Limb (tissue), 2 donors: ENCODE data around the gene DUSP2.
"Not testable (repeated sequence)": the region's sequence is repeated elsewhere in the genome, so short reads cannot be mapped to it uniquely, and the experiment has no call there.

ENCODE experiments used
- DNase-seq, 2 donors: peaks; one replicate each; pipeline ENCODE4 v3.0.0-alpha.2; 2016; ENCODE audit errors: extremely low spot score in 2 of 2

DUSP2 gene

DNA sequence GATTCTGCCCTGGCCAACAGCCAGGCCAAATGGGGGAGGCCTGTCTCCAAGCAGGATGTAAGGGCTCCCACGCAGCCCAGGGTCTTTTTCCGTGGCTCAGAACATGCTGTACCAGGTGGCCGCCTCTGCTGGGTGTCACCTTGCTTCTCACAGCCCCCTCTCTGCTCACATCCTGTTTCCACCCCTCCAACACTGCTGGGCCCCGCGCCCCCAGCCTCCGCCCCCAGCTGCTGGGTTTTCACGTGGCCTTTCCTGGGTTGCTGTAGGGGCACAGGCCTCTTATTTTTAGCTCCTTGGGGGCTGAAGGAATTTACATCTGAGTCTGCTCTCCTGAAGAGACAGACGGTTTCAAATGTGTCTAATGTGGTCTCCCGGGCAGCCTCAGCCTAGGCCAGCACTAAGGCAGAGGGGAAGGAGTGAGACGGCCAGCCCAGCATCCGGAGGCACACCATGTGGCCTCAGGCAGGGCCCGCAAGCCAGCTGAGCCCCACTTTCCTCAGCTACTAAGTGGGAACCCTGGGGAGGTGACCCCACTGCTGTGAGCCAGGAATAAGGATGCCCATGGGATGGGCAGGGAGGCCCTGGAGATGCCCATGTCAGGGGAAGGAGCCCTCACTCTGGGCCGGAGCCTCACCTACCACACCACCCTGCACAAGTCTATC, 18.7 kb upstream of the DUSP2 start:
- DNase-seq = peak; percentile 34 to 73

DNA sequence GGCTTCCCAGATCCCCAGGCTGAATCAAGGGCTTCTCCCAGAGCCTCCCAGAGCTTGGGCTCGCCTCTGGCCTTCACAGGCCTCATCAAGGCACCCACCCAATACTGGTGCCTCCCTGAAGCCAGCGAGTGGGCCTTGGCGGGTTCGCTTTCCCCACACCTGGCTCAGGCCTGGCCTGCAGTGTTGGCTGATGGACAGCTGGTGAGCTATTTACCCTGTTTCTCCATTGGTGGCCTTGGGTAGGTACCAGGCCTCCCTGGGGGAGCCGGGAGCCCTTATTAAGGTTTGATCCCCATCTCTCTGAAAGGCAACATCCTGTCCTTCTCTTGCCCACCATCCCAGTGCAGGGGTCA, 18.2 kb upstream of the DUSP2 start:
- DNase-seq = no peak

DNA sequence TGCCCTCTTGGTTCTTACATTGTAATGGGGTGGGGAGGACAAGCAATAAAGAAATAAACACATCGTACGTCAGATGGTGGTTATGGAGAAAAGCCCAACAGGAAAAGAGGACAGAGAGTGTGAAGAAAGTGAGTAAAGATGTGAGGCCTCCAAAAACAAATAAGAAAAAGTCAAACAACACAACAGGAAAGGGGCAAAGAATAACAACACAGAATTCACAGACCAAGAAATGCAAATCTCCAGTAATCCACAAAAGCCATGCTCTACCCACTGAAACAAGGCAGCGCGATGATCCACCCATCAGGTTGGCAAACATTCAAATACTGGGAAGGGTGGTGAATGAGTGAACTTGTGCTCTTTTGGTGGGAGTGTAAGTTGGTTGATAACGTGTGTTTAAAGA, 16.7 kb upstream of the DUSP2 start:
- DNase-seq = no peak

DNA sequence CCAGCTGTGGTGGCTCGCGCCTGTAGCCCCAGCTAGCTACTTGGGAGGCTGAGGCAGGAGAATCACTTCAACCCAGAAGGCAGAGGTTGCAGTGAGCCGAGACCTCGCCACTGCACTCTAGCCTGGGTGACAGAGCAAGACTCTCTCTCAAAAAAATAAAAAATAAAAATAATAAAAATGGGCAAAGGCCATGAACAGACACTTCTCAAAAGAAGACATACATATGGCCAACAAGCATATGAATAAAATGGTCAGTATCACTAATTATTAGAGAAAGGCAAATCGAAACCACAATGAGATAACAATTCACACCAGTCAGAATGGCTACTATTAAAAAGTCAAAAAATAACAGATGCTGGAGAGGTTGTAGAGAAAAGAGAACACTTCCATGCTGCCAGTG, 15.1 kb upstream of the DUSP2 start:
- DNase-seq = not testable (repeated sequence)

DNA sequence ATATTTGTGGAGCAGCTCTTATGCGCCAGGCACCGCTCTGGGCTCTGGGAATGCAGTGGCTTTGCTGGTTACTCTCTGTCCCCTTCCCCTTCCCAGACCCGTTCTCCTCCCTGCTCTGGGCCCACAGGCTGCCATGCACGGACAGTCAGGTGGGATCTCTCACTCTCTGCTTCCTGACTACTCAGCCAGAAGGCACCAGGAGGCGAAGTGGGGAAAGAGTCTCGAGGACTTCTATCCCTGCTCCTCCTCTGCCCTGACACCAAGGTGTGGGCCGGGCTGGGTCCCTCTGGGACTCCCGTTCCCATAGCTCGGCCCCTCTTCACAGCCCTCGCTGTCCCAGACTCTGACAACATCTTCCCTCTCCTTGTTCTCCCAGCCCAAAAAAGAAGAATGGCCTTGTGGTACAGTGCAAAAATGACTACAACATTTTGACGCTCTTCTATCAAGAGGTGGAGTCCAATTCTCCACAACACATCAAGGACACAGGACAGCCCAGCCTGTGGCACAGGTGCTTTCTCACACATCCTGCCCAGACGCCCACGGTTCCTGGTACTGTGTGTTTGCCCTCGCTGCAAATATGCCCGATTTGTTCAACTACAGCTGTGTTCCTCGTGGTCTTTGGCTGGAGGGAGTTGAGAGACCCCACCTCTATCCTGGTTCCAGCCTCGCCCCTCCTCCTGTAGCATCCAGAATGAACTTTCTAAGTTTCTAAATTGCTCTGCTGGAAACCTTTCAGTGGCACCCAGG, 14.0 kb upstream of the DUSP2 start:
- no peak for DNase-seq

DNA sequence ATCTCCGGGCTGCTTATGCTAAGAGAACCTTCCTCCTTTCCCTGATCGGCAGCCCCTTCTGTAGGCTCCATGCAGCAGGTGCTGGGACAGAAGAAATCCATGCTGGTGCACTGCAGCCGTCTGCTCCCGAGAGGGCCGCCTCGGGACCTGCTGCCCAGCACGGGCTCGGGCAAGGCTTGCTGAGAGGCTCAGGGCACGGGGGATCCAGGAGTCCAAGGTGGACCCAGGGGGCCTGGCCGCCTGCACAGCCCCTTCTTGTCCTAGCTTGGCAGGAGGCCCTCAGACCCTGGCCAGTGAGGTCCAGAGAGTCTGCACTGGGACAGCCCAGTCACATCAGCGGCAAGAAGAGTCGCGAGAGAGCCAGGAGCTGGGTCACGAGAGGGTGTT, 13.3 kb upstream of the DUSP2 start:
- DNase-seq = no peak

DNA sequence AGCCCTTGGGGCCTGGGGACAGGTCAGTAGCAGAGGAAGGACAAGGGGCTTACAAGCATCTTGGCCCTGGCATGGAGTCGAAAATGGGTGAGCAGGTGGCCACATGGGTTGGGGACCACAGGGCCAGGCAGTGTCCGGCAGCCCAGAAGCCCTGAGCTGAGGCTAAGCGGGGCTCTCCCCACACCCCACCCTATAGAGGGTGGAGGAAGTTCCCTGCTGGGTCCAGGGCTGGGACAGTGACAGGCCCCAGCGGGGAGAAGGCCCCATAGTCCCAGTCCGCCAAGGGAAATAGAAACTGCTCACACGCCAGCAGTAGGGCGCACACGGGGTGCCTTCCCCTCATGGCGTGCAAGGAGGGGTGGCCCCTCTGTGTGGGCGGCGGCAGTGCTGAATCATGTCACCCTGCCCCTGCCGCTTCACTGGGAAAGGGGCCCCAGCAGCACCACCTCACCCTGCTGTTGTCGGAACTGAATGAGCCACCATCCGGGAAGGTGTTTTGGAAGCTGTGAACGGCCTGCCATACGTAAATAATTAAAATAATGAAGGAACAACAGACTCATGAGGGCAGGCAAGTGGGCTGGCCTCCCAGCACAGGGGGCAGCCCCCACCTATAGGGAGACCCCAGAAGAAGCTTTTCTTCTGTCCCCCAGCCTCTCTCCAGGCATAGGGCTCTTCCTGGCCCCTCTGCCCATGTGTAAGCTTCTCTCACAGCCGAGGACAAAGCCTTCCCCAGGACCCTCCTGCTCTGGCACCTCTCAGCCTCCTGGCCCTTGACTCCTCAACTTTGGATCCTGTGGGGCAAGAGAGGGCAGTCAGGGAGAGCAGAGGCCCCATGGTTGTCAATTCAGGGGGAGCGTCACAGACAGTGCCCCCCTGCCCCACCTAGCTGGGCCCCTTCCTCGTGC, 12.7 kb upstream of the DUSP2 start:
- DNase-seq = peak in 1 of 2 donors; percentile 21

DNA sequence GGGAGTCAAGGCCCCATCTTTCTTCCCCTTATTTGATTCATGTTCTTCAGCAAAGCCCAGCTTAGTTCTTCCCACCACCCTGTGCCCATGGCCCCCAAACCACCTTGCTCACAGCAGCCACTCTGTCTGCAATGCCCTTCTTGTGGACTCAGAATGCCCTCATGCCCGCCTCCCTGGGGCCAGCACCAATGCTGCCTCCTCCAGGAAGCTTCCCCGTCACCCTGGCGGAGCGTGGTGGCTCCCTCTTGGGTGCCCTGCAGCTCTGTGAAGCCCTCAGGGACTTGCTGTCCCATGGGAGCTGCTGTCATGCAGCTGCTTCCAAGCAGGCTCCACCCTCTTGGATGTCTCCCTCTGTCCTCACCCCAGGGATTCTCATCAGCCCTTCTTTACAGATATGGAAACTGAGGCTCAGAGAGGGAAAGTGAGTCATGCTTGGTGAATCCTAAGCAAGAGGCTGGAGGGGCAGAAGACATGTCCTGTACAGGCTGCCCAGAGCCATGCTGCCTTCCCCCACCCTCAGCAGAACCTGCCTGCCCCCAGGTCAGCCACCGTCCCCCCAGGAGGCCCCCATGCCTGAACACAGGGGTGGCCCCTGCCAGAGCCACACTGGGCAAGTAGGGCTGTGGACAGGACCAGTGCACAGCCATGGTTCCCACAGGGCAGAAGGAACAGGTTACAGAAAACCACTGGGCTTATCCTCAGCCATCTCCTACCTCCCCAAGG, 11.8 kb upstream of the DUSP2 start:
- peak in 1 of 2 donors; percentile 17 for DNase-seq

DNA sequence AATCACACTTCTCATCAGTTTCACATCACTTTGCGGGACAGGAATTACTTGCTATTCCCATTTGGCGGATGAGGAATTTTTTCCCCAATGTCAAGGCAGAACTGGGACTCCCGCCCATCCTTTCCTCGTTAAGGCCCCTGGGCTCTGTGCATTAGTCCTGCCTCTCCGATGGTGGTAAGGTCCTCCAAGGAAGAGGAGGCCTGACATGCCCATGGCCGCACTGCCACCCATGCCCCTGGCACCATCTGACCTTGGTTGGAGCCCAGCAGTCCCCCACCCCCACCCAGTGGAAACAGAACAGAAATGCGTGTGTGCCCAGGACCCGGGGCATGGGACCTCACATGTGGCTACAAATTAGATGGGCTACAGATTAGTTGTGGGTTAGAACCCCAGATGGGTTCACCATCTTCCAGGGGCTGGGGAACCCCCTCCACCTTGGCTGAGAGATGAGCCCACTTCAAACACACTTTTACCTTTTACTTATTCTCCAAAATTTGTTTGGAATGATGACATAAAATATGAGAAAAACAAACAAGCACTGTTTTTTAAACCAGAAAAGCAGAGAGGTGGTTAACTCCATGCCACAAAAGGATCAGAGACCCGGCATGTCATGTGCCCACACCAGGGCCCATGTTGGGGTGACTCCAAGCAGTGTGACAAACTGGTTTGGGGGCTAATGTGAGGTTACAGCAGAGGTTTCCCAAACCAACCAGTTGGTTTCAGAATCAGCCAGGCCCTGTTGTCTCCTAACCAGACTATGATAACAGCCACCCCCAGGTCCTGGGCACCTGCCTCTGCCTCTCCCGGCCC, 11.0 kb upstream of the DUSP2 start:
- DNase-seq = no peak

DNA sequence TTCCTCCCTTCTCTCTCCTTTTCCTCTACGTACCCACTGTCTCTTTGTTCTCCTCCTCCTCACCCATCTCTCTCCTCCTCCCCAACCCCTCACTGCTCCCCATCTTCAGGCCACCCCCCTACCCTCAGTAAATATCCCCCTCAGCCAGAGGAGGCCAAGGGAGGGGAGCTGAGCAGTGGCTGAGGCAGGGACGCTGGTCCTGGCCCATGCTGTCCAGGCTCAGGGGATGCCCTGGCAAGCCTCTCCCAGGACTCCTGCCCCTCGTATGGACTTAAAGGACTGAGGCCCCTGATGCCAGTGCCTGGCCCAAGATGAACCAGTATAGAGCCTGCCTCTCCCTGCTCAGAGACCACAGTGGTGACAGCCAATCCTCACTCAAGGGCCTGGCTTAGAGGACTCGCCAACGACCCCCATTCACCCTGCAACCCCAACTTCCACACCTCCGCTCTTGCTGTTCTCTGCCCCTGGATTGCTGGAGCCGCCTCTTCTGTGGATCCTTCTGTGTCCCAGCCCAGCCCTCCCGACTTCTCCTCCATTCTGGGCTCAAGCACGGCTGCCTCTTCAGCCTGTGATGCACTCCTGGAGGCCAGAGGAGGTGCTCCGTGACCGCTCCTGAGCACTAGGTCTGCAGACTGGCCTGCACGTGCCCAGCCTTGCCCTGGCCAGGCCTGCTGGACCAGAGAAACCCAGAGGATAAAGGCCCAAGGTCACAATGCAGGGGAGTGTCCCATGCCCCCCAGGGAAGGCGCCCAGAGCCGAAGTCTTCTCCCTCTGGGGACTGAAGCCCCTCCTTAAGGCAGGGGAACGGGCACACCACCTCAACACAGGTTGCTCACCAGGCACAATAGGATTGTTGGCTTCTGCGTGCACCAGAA, 9.5 kb upstream of the DUSP2 start:
- DNase-seq = peak in 1 of 2 donors; percentile 23

DNA sequence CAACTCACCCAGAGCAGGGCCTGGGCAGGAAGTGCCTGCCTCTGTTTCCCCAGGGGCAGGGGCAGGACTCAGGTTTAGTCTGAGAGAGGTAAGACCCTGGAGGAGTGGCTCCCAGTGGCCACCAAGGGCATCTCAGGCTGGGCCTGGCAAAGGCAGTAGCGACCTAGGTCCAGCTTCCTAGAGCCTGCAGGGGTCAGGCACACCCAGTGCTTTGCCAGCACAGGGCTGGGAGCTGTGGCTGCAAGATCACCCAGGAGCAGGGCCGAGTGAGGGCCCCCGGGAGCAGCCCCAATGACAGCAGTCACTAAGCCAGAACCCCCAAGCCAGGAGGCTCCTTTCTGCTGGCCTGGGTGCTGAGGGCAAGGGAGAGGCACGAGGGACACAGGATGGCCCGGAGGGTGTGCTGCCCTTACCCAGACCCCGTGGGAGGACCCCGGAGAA, 8.8 kb upstream of the DUSP2 start:
- peak in 1 of 2 donors; percentile 22 for DNase-seq

DNA sequence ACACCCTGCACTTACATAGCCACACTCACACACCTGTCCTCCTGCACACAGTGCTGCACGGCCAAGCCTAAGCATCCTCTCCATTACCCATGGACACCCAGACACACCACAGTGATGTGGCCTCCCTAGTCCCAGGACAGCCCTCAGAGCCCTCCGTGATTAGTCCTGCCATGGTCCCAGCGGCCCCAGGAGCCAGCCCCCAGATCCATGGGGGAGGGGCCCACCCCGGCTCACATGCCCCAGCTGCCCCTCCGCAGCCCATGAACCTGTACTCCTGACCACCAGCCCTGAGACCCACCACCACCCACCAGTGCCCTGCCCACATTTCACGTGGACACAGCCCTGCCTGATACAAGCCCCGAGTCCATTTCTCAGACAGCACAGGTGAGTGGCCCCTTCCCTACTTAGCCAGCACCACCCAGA, 8.1 kb upstream of the DUSP2 start:
- peak in 1 of 2 donors; percentile 17 for DNase-seq

DNA sequence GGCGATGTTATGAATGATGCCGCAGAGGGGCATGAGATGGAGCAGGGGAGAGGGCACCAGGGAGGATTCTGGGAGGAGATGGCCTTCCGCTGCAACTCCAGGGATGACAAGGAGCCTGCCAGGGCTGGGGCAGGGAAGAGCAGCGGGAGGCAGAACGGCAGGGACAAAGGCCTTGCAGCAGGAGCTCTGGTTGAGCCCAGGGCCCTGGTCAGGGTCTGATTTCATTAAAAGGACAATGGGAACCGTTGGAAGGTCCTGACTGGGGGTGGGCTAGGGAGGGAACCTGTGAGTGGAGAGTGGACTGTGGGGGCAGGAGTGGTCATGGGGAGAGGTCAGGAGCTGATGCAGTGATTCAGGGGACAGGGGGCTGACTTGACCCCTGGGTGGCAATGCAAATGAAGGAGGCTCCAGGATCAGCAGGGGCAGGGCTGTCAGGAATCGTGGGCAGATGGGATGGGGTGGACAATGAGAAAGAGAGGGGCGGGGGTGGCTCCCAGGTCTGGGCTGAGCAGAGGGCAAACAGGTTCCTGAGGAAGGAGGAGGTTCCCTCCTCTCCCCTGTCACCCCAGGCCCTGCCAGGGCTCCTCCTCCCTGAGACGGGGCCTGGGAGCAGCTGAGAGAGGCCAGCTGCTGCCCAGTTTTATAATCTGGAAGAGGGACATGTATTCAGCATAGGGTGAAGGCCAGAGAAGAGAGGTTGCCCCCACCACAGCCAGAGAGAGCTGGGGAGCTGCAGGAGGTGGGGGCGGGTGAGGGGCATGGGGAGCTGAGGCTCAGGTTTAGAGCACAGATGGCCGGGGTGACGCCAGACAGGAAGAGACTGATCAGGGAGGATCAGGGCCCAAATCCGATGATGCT, 7.3 kb upstream of the DUSP2 start:
- DNase-seq = peak in 1 of 2 donors; percentile 24

DNA sequence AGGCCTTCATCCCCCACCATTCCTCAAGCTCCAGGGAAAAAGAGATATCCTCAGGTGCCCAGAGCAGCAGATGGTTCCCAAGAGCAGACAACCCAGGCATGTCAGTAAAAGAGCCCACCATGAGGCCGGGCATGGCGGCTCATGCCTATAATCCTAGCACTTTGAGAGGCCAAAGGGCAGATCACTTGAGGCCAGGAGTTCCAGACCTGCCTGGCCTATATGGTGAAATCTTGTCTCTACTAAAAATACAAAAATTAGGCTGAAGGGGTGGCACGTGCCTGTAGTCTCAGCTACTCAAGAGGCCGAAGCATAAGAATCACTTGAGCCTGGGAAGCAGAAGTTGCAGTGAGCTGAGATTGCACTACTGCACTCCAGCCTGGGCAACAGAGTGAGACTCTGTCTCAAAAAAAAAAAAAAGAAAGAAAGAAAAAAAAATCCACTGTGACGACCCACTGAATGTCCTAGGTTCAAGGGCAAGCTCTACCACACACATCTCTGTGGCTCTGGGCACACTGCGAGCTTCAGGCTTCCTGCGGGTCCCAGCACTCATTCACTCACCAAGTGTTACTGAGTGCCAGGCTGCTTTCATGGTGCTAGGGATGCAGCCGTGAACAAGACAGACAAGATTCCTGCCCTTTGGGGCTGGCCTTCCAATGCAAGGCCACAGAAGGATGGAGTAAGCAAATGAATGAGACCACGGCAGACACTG, 6.5 kb upstream of the DUSP2 start:
- DNase-seq = no peak

DNA sequence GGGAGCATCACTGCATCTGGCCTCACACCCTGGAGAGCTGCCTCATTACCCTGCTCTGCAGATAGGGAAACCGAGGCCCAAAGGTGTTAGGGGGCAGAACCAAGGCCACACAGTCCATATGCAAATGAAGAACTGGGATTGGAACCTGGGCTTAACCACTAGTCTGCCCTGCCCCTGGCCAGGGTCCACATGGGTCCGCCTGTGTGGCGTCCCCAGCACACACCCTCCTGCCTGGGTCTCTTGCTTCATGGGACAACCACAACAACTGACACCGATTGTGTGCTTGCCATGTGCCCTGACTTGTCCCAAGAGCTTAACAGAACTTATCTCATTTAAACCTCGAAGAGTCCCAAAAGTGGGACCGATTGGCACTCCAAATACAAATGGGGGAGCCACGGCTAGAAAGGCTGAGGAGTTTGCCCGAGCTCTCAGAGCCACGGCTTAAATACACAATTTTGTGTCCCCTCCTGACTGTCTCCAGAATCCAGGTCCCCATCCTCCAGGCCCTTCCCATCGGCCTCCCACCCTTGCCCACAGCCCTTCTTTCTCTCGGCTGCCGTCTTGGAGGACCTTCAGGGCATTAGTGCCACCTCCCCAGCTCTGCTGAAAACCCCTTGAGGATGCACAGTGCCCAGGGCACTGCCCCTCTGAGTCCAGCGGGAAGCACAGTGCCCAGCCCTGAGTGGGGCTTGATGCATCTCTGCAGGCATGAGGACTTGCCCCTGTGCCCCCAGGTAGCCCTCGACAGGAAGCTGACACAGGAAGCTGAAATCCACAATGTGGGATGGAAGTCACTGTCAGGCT, 5.8 kb upstream of the DUSP2 start:
- no peak for DNase-seq

DNA sequence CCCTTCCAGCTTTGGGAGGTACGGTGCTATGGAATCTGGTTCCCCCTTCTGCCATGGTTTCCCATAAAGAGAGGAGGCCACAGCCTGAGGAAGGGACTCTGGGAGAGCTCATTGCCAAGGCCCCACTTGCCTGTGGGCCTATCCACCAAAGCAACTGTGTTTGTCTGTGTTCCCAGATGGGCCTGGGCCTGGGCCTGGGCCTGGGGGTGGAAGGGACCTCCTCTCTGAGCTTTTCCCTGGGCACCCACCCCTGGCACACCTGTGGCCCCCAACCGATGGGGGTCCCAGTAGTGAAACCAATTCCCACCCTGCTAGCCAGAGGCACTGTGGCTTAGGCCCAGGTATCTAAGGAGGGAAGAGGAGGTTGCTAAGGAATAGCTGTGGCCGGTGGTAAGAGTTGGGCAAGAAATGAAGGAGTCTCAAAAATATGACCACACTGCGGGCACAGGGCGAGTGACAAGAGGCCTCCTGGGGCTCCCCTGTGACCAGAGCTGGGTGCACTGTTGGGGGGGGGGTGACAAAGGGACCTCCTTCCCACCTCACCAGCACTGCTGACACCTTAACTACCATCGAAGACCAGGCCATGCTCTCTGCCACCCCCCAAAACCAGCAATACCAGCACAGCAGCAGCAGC, 4.9 kb upstream of the DUSP2 start:
- DNase-seq = peak in 1 of 2 donors; percentile 16
